Neural cell (in vitro differentiated cells): Measurements from ENCODE around the gene TGFBRAP1. TPM values are rescaled to one million over a fixed set of nuclear protein-coding genes. Genes with fewer than 3 reads are reported as not detected.

Experiments used
- H2AFZ ChIP-seq: fragments of 200-600, 300-800 bp; sonication (generic), shearing (Covaris generic); 2 replicates; pipeline ENCODE4 v1.6.0; 2014; ENCODE audit warnings: low read depth, mild to moderate bottlenecking, antibody characterized with exemption, low read length, moderate library complexity
- H3F3A ChIP-seq: fragments of 200-600 bp; shearing (Covaris generic); 2 replicates; pipeline ENCODE4 v1.6.1; 2016; ENCODE audit warnings: mild to moderate bottlenecking, moderate library complexity, mixed read lengths, antibody characterized with exemption, low read length; ENCODE audit not compliant: insufficient read depth, poor library complexity, severe bottlenecking
- H3K27ac ChIP-seq: fragments of 200-600, 300-800 bp; sonication (generic), shearing (Covaris generic); 2 replicates; pipeline ENCODE4 v1.5.1; 2014; ENCODE audit warnings: mild to moderate bottlenecking, low read length, moderate library complexity
- H3K27me3 ChIP-seq: fragments of 300-800, 200-600 bp; sonication (generic), shearing (Covaris generic); 2 replicates; pipeline ENCODE4 v1.6.0; 2014; ENCODE audit warnings: mild to moderate bottlenecking, low read depth, low read length, moderate library complexity; ENCODE audit not compliant: insufficient read depth
- H3K36me3 ChIP-seq: fragments of 300-800, 200-600 bp; sonication (generic), shearing (Covaris generic); 2 replicates; pipeline ENCODE4 v1.5.1; 2014; ENCODE audit warnings: mild to moderate bottlenecking, antibody characterized with exemption, low read length, moderate library complexity; ENCODE audit not compliant: insufficient read depth
- H3K4me2 ChIP-seq: fragments of 300-800, 200-600 bp; sonication (generic), shearing (Covaris generic); 2 replicates; pipeline ENCODE4 v1.6.0; 2014; ENCODE audit warnings: mild to moderate bottlenecking, low read length
- H3K4me3 ChIP-seq: fragments of 300-800, 200-600 bp; sonication (generic), shearing (Covaris generic); 2 replicates; pipeline ENCODE4 v1.5.1; 2014; ENCODE audit warnings: mild to moderate bottlenecking, low read length, moderate library complexity
- H3K79me2 ChIP-seq: fragments of 200-600 bp; shearing (Covaris generic); replicated peaks from 2 replicates; pipeline ENCODE4 v1.6.0; 2014; ENCODE audit warnings: mild to moderate bottlenecking, low read length, moderate library complexity; ENCODE audit not compliant: insufficient read depth
- H3K9ac ChIP-seq: fragments of 300-800, 200-600 bp; sonication (generic), shearing (Covaris generic); 2 replicates; pipeline ENCODE4 v1.6.1; 2016; ENCODE audit warnings: mild to moderate bottlenecking, low read length, mixed read lengths
- H3K9me2 ChIP-seq: fragments of 200-600 bp; shearing (Covaris generic); 2 replicates; pipeline ENCODE4 v1.6.1; 2016; ENCODE audit warnings: mild to moderate bottlenecking, low read length, mixed read lengths; ENCODE audit not compliant: insufficient read depth
- H3K9me3 ChIP-seq: fragments of 200-600, 300-800 bp; sonication (generic), shearing (Covaris generic); 2 replicates; pipeline ENCODE4 v1.6.1; 2016; ENCODE audit warnings: mild to moderate bottlenecking, mixed run types, low read length, moderate library complexity, mixed read lengths
- H4K20me1 ChIP-seq: fragments of 200-600 bp; shearing (Covaris generic); 2 replicates; pipeline ENCODE4 v1.6.1; 2016; ENCODE audit warnings: mild to moderate bottlenecking, mixed run types; ENCODE audit not compliant: insufficient read depth
- EP300 ChIP-seq: fragments of 450-650 bp; conservative IDR thresholded peaks from 2 replicates; pipeline ENCODE4 v1.6.1; 2014; ENCODE audit warnings: antibody characterized with exemption, mild to moderate bottlenecking, moderate library complexity; ENCODE audit not compliant: poor library complexity, severe bottlenecking
- EZH2 ChIP-seq: fragments of 200-600, 300-800 bp; shearing (Covaris generic), sonication (generic); IDR thresholded peaks from 2 replicates; pipeline ENCODE4 v1.6.1; 2014; ENCODE audit warnings: antibody characterized with exemption, low read length, borderline replicate concordance, mild to moderate bottlenecking; ENCODE audit not compliant: insufficient read depth, poor library complexity, severe bottlenecking
- MXI1 ChIP-seq: fragments of 450-650 bp; conservative IDR thresholded peaks from 2 replicates; pipeline ENCODE4 v1.6.1; 2014; ENCODE audit warnings: antibody characterized with exemption, mild to moderate bottlenecking; ENCODE audit not compliant: poor library complexity, severe bottlenecking
- POLR2AphosphoS5 ChIP-seq: IDR thresholded peaks from 2 replicates; pipeline ENCODE4 v1.6.1; 2012
- RAD21 ChIP-seq: fragments of 450-650 bp; conservative IDR thresholded peaks from 2 replicates; pipeline ENCODE4 v1.6.1; 2014; ENCODE audit warnings: antibody characterized with exemption, mild to moderate bottlenecking, moderate library complexity
- SMC3 ChIP-seq: fragments of 450-650 bp; conservative IDR thresholded peaks from 2 replicates; pipeline ENCODE4 v1.6.1; 2014; ENCODE audit warnings: antibody characterized with exemption, mild to moderate bottlenecking, moderate library complexity; ENCODE audit not compliant: poor library complexity
- TAF1 ChIP-seq: IDR thresholded peaks from 2 replicates; pipeline ENCODE4 v1.6.1; 2012; ENCODE audit warnings: low read depth
- polyA plus RNA-seq: library from polyadenylated mRNA; depleted of rRNA; stranded (reverse); fragments of >200 nt; gene quantifications from 2 replicates; pipeline ENCODE4 v1.2.3, GENCODE V29; 2014
- TF ChIP-seq, protein P1 (sequence below): IDR thresholded peaks from 2 replicates; pipeline ENCODE4 v1.6.1; 2012; ENCODE audit warnings: borderline replicate concordance
- TF ChIP-seq, protein P2 (sequence below): fragments of 450-650 bp; IDR thresholded peaks from 2 replicates; pipeline ENCODE4 v1.5.1; 2014; ENCODE audit warnings: antibody characterized with exemption, mild to moderate bottlenecking, moderate library complexity; ENCODE audit not compliant: poor library complexity, severe bottlenecking

The TGFBRAP1 gene
- polyA plus RNA-seq, 1 donor from 2014 or later, result 13.9 TPM

DNA sequence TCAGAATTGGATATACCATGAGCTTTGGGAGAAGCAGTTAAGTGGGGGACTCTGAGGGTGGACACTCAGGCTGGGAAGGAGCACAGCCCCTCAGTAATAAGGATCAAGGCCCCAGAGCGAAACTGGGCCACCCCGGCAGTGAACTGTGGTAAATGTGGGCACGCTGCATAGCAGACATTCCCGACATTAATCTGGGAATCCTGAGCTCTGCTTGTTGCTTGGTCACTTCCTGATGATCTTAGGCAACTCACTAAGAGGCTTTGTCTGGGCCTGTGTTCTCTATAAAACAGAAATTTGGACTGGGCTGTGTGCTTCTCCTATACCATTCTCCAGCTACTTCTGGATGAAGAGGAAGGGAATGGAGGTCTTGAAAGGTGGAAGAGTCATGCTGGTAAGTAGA is 4.8 kb downstream of the TGFBRAP1 start:
- no peaks in the 10 kb centered on the region for H3K9me2 ChIP-seq
- H3K79me2 ChIP-seq, result peaks cover 11% of the 10 kb centered on the region
- H3K9me3 ChIP-seq, result no peaks in the 10 kb centered on the region
- no peak overlapping the region for H3K4me2 ChIP-seq
- H3K4me3 ChIP-seq, result no peak overlapping the region
- H4K20me1 ChIP-seq, result no peaks in the 10 kb centered on the region
- no peak overlapping the region for H3K27ac ChIP-seq
- no peak for TF ChIP-seq EP300
- TF ChIP-seq SMC3, result no peak
- no peak for TF ChIP-seq POLR2AphosphoS5
- no peak for TF ChIP-seq TAF1
- no peak for TF ChIP-seq EZH2
- no peak for TF ChIP-seq MXI1
- no peaks in the 10 kb centered on the region for H3F3A ChIP-seq
- no peaks in the 10 kb centered on the region for H3K36me3 ChIP-seq
- H3K9ac ChIP-seq, result no peak overlapping the region
- no peak overlapping the region for H2AFZ ChIP-seq
- H3K27me3 ChIP-seq, result no peaks in the 10 kb centered on the region

DNA sequence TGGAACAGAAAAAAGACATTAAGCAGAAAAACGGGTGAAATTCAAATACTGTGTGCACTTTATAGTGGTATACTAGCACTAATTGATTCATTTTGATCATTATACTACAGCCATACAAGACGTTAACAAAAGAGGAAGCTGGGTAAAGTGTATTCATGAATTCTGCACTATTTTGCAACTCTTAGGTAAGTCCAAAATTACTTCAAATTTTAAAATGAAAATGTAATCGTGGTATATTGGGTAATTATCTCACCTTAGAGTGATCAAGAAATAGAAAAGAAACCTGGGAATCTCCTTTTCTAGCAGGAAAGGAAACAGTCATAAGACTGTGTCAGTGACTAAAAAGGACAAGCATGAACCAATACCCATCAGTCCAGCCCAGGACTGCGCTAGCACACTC is 5.4 kb downstream of the TGFBRAP1 start:
- Histone ChIP-seq H3K4me3 (no peak overlapping the region), H3K79me2 (peaks cover 10% of the 10 kb centered on the region), H3K9ac (no peak overlapping the region), H3K36me3 (no peaks in the 10 kb centered on the region), H3K9me3 (no peaks in the 10 kb centered on the region), H4K20me1 (no peaks in the 10 kb centered on the region), H3K27me3 (no peaks in the 10 kb centered on the region), H3K27ac (no peak overlapping the region), H3F3A (no peaks in the 10 kb centered on the region), H3K9me2 (no peaks in the 10 kb centered on the region), H2AFZ (no peak overlapping the region), H3K4me2 (no peak overlapping the region)
- TF ChIP-seq EZH2 (no peak), SMC3 (no peak), EP300 (no peak)
- TF ChIP-seq, protein P1, sequence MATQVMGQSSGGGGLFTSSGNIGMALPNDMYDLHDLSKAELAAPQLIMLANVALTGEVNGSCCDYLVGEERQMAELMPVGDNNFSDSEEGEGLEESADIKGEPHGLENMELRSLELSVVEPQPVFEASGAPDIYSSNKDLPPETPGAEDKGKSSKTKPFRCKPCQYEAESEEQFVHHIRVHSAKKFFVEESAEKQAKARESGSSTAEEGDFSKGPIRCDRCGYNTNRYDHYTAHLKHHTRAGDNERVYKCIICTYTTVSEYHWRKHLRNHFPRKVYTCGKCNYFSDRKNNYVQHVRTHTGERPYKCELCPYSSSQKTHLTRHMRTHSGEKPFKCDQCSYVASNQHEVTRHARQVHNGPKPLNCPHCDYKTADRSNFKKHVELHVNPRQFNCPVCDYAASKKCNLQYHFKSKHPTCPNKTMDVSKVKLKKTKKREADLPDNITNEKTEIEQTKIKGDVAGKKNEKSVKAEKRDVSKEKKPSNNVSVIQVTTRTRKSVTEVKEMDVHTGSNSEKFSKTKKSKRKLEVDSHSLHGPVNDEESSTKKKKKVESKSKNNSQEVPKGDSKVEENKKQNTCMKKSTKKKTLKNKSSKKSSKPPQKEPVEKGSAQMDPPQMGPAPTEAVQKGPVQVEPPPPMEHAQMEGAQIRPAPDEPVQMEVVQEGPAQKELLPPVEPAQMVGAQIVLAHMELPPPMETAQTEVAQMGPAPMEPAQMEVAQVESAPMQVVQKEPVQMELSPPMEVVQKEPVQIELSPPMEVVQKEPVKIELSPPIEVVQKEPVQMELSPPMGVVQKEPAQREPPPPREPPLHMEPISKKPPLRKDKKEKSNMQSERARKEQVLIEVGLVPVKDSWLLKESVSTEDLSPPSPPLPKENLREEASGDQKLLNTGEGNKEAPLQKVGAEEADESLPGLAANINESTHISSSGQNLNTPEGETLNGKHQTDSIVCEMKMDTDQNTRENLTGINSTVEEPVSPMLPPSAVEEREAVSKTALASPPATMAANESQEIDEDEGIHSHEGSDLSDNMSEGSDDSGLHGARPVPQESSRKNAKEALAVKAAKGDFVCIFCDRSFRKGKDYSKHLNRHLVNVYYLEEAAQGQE, result no peak

DNA sequence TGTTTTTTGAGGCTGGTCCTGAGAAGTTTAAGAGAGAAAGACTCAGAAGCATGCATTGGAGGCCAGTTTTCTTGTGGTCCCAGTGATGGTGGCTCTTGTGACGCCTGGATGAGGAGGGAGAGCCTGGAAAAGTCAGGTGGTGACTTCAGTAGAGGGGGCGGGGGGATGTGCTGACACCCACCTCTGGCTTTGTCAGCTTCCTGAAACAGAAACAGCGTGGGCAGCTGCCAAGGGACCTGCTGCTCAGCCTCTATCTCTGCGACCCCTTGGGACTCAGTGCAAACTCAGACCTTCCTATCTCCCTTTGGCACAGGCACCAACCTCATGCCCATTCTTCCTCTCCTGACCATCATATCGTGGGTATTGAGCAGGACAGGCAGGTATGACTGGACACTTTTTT is 6.4 kb downstream of the TGFBRAP1 start:
- Histone ChIP-seq H3K4me3 (no peak overlapping the region), H4K20me1 (no peaks in the 10 kb centered on the region), H3K9me2 (no peaks in the 10 kb centered on the region), H3K27me3 (no peaks in the 10 kb centered on the region), H3K36me3 (no peaks in the 10 kb centered on the region), H3F3A (no peaks in the 10 kb centered on the region), H3K27ac (no peak overlapping the region), H3K79me2 (peaks cover 7% of the 10 kb centered on the region), H3K9me3 (no peaks in the 10 kb centered on the region), H3K4me2 (no peak overlapping the region), H3K9ac (no peak overlapping the region), H2AFZ (no peak overlapping the region)
- TF ChIP-seq SMC3, result no peak
- TF ChIP-seq TAF1, result no peak
- no peak for TF ChIP-seq EP300
- no peak for TF ChIP-seq MXI1
- TF ChIP-seq, protein P2, sequence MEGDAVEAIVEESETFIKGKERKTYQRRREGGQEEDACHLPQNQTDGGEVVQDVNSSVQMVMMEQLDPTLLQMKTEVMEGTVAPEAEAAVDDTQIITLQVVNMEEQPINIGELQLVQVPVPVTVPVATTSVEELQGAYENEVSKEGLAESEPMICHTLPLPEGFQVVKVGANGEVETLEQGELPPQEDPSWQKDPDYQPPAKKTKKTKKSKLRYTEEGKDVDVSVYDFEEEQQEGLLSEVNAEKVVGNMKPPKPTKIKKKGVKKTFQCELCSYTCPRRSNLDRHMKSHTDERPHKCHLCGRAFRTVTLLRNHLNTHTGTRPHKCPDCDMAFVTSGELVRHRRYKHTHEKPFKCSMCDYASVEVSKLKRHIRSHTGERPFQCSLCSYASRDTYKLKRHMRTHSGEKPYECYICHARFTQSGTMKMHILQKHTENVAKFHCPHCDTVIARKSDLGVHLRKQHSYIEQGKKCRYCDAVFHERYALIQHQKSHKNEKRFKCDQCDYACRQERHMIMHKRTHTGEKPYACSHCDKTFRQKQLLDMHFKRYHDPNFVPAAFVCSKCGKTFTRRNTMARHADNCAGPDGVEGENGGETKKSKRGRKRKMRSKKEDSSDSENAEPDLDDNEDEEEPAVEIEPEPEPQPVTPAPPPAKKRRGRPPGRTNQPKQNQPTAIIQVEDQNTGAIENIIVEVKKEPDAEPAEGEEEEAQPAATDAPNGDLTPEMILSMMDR, result no peak
- TF ChIP-seq RAD21, result no peak
- no peak for TF ChIP-seq POLR2AphosphoS5
- TF ChIP-seq EZH2, result no peak
- TF ChIP-seq, protein P1, result no peak
